Non-pigmented ciliary epithelial cell (primary cell): ENCODE measurements around the gene CCT3.

Source experiments
- DNase-seq: peaks from one replicate; pipeline ENCODE4 v3.0.0-alpha.2; 2010; ENCODE audit warnings: low read depth

Gene CCT3

GRCh38 chr1:156281281-156281680, 56.8 kb downstream of the CCT3 start:
- no peak for DNase-seq

GRCh38 chr1:156279837-156280236, 58.3 kb downstream of the CCT3 start:
- no peak for DNase-seq

GRCh38 chr1:156276966-156277381, 61.1 kb downstream of the CCT3 start:
- no peak for DNase-seq

- no peak for DNase-seq
These were observed 61.6 kb downstream of the CCT3 start for GRCh38 chr1:156276532-156276931.

- DNase-seq: no peak
These were observed 67.8 kb downstream of the CCT3 start for GRCh38 chr1:156270314-156270713.

GRCh38 chr1:156268336-156268735, 69.8 kb downstream of the CCT3 start:
- no peak for DNase-seq

- DNase-seq: no peak
These were observed 72.0 kb downstream of the CCT3 start for GRCh38 chr1:156266051-156266450.

GRCh38 chr1:156263288-156263655, 74.8 kb downstream of the CCT3 start:
- DNase-seq: no peak

- no peak for DNase-seq
These were observed 75.4 kb downstream of the CCT3 start for GRCh38 chr1:156262461-156263287.

GRCh38 chr1:156260896-156261295, 77.2 kb downstream of the CCT3 start:
- no peak for DNase-seq

GRCh38 chr1:156259805-156260204, 78.3 kb downstream of the CCT3 start:
- no peak for DNase-seq
